Dendritic cell treated with granulocyte-macrophage colony-stimulating factor and Interleukin-4, amounts not matched to agents 40 ng/mL and 50 ng/mL, for 4 days (primary cell): ENCODE data around the gene DDX19B.
"Not testable (repeated sequence)": the region's sequence is repeated elsewhere in the genome, so short reads cannot be mapped to it uniquely, and the experiment has no call there.

Experiments
- H3K27ac Mint-ChIP-seq: one replicate; pipeline ENCODE4 v1.8.0; 2022; ENCODE audit warnings: mild to moderate bottlenecking, mixed read lengths
- H3K27me3 Mint-ChIP-seq: one replicate; pipeline ENCODE4 v1.8.0; 2022; ENCODE audit warnings: mild to moderate bottlenecking, mixed read lengths
- H3K36me3 Mint-ChIP-seq: one replicate; pipeline ENCODE4 v1.8.0; 2022; ENCODE audit warnings: low read depth, mixed read lengths
- H3K4me1 Mint-ChIP-seq: one replicate; pipeline ENCODE4 v1.8.0; 2022; ENCODE audit warnings: low read depth, mixed read lengths
- H3K4me3 Mint-ChIP-seq: one replicate; pipeline ENCODE4 v1.8.0; 2022; ENCODE audit warnings: mild to moderate bottlenecking, moderate library complexity, mixed read lengths
- H3K9me3 Mint-ChIP-seq: one replicate; pipeline ENCODE4 v1.8.0; 2022; ENCODE audit warnings: mixed read lengths
- intact Hi-C: fragments of 100-400 bp; cut with micrococcal nuclease; formaldehyde crosslinking; loops from one replicate; pipeline ENCODE4 v1.15.0; 2022

DDX19B gene

DNA sequence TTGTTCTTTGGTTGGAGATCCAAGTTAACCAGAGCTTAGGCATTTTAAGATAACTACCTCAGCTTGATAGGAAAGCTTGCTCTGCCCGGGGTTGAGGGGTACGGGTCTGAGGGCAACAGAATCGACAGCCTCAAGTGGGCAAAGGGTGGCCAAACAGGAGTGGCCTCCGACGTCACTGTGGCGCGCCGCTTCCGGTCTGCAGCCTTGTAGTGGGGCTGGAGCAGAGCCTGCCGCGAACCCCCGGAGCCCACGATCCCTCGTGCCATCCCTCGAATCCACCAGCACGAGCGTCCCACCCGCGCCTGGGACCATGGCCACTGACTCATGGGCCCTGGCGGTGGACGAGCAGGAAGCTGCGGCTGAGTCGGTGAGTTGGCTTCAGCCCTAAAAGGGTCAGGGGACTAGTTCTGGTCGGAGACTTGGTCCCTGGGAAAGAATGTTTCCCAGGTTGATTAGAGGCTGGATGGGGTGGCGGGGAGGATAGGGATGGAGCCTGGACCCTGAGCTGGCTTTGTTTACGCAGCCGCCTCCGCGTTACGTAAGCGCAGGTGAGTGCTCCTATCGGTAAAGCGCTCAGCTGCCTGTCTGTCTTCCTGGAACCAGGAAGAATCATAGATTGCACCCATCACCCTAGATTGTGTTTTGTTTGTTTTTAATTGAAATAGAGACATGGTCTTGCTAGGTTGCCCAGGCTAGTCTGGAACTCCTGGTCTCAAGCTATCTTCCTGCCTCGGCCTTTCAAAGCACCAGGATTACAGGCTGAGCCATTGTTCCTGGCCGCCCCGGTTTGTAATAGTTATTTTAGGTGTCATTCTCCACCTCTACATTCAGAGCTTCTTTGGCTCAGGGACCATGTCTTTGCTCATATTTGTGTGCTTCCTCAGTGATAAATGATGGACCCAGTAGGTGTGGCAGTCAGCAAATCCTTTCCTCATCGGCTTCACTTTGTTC is at the start of gene DDX19B:
Gene DDX19B (plus strand): TSS at position 199 of the 951 bp plus-strand sequence. CDS start 112 bp downstream, at position 311.
- H3K27me3 Mint-ChIP-seq = no peaks in the 10 kb centered on the region
- intact Hi-C loops = loop anchor here (1.0 kb wide), 1 partner anchor 47 kb away; the partner anchor contains the start of gene DDX19A

DNA sequence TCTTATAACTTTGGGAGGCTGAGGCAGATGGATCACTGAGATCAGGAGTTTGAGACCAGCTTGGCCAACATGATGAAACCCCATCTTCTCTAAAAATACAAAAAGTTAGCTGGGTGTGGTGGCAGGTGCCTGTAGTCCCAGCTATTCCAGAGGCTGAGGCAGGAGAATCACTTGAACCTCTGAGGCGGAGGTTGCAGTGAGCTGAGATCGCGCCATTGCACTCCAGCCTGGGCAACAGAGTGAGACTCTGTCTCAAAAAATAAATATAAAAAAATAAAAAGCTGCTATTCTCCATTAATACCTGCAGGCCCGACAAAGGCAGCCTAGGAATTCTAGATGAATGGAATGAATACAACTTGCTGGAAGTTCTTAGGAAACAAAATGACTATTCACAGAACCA is 49.3 kb upstream of the DDX19B start:
- Mint-ChIP-seq H3K36me3 (peaks cover 46% of the 10 kb centered on the region), H3K4me1 (peaks cover 14% of the 10 kb centered on the region)
- H3K4me3 Mint-ChIP-seq, H3K27ac Mint-ChIP-seq, H3K9me3 Mint-ChIP-seq, H3K27me3 Mint-ChIP-seq, intact Hi-C loops: not testable (repeated sequence)

More for the DNA sequence above, at the start of gene DDX19B:
- H3K4me1 Mint-ChIP-seq = peaks cover 36% of the 10 kb centered on the region
- H3K9me3 Mint-ChIP-seq = peaks cover 14% of the 10 kb centered on the region
- peak within 1 kb of the TSS; percentile 91 for H3K4me3 Mint-ChIP-seq
- H3K27ac Mint-ChIP-seq = peak within 1 kb of the TSS; percentile 97
- peaks cover 28% of the 10 kb centered on the region for H3K36me3 Mint-ChIP-seq

DNA sequence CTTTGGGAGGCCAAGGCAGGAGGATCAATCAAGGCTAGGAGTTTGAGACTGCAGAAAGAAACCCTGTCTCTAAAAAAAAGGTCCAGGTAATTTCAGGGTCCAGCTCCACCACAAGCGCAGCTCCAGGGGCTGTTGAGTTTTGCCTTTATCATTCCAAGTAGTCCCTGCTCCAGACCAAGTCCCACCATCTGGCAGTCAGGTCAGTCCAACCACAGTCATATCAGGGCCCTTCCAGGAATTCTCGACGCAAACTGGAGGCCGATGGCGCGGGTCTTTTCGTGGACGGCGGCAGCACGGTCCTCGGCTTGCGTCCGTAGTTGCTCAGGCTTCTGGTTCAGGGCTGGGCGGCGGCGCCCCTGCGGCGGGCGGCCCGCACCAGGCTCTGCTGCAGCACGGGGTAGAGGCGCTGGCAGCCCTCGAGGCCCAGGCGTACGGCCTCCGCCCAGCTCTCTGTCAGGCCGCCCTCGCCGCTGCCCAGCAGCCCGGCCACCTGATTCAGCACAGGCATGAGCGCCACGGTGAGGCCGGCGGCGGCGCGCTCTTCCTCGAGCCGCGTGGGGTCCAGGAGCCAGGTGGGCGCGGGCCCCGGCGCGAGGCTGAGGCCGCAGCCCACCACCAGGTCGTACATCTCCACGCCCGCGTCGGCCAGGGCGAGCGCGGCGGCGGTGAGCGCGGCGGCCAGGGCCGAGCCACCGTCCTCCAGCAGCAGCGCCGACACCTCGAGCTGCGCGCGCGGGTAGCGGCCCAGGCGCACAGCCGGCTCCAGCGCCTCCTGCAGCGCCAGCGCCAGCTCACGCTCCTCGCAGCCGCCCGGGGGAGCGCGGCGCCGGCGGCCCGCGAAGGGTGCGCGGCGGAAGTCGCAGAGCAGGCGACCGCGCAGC is 48.0 kb upstream of the DDX19B start:
- Mint-ChIP-seq H3K27ac (peak overlapping the region; percentile 86), H3K9me3 (no peaks in the 10 kb centered on the region), H3K36me3 (peaks cover 59% of the 10 kb centered on the region), H3K4me1 (peaks cover 10% of the 10 kb centered on the region), H3K27me3 (no peaks in the 10 kb centered on the region), H3K4me3 (peak overlapping the region; percentile 88)
- intact Hi-C loops = no loop called here

DNA sequence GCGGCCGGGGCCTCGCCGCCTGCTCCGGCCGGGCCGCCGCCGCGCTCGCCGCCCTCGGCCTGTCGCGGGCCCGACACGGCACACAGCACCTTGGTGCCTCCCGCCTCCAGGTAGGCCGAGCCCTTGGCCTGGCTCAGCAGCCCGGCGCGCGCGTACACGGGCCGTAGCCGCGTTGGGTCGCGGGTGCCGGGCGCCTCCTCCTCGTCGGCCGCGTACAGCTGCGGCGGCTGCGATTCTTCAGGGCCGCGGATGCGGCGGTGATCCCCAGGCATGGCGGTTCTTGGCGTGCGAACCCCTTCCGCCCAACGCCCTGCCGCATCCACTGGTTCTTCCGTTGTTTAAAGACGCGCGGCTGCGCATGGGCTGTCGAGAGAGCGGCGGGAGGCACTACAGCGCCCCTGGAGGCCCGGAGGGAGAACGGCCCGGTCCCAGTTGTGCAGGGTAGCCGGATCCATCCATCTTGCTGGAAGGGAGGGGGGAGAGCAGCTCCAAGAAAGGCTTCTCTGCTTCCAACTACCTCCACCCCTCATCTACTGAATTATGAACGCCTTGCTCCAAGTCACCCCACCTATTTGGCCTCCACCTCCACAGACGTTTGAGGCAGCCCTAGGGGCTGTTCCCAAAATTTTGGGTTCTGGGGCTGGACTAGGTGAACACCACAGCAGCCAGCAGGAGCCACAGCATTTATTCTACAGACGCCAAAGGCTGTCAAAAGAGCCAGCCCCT is 47.2 kb upstream of the DDX19B start, which contains the start of gene EXOSC6:
Gene EXOSC6 (minus strand): TSS at position 312 of the 726 bp plus-strand sequence. CDS start 40 bp downstream, at position 272.
- Mint-ChIP-seq H3K36me3 (peaks cover 67% of the 10 kb centered on the region), H3K4me3 (peak within 1 kb of the TSS; percentile 88), H3K4me1 (peaks cover 9% of the 10 kb centered on the region), H3K27me3 (no peaks in the 10 kb centered on the region), H3K9me3 (no peaks in the 10 kb centered on the region), H3K27ac (peak within 1 kb of the TSS; percentile 86)
- intact Hi-C loops = no loop called here

DNA sequence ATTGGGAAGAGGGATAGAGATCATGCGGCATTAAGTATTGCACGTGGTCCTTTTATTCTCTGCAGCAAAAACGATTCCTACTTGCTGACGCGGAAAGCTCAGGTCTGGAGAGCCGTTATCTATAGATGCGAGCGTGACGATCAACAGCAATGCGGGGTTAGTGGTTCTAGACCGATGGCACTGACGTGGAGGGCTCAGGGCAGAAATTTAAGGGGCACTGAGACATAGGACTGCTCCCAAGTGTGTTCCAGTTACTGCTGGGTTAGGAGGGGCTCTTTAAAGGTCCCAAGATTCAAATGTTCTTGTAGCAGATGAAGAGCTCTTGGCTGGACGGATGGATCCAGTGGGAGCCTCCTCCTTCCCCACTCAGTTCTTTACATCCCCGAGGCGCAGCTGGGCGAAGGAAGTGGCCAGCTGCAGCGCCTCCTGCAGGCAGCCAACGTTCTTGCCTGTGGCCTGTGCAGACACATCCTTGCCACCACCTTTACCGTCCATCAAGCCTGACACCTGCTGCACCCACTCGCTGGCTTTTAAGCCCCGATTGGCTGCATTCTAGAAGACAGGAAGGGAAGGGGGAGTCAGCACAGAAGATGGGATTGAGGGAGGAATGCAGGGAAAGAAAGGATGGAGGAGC is 46.5 kb upstream of the DDX19B start:
- Mint-ChIP-seq H3K4me1 (peaks cover 9% of the 10 kb centered on the region), H3K36me3 (peaks cover 74% of the 10 kb centered on the region), H3K4me3 (no peak overlapping the region), H3K27ac (no peak overlapping the region), H3K9me3 (no peaks in the 10 kb centered on the region), H3K27me3 (no peaks in the 10 kb centered on the region)
- intact Hi-C loops = no loop called here

DNA sequence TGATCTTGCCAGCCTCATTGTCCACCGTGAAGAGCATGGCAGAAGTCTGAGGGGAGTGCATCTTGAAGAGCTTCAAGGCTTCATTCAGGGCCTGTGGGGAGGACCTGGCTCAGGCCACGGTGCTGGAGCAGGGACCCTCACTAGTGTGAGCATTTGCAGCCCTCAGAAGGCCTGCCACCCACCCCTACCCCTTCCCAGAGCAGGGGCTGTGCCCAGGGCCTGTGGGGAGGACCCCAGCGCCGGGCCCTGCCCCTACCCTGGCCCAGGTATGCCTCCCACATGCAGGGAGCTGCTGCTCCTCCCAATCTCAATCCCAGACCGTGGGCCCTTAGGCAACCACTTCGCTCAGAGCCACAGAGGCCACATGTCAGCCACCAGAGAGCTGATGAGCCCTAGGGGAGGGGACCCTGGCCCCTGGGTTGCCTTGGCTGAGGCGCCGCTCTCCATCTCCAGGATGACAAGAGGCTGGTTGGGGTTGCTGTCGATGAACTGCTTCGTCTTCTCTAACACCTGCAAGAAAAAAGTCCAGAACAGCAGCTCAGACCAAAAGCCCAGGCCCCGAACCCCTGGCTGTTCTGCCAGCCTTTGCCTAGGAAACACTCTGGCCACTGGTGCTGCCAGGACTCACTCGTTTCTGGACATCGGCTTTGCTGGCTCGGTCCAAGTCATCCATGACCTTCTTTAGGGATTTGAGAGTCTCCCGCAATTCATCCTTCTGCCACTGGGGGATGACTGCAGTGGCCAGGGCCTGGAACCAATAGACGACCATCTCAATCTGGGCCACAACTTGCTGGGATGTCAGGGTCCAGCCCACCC is 45.5 kb upstream of the DDX19B start:
- intact Hi-C loops = no loop called here
- H3K27me3 Mint-ChIP-seq = no peaks in the 10 kb centered on the region
- H3K27ac Mint-ChIP-seq = no peak overlapping the region
- H3K4me1 Mint-ChIP-seq = peaks cover 9% of the 10 kb centered on the region
- peaks cover 84% of the 10 kb centered on the region for H3K36me3 Mint-ChIP-seq
- no peak overlapping the region for H3K4me3 Mint-ChIP-seq
- no peaks in the 10 kb centered on the region for H3K9me3 Mint-ChIP-seq

DNA sequence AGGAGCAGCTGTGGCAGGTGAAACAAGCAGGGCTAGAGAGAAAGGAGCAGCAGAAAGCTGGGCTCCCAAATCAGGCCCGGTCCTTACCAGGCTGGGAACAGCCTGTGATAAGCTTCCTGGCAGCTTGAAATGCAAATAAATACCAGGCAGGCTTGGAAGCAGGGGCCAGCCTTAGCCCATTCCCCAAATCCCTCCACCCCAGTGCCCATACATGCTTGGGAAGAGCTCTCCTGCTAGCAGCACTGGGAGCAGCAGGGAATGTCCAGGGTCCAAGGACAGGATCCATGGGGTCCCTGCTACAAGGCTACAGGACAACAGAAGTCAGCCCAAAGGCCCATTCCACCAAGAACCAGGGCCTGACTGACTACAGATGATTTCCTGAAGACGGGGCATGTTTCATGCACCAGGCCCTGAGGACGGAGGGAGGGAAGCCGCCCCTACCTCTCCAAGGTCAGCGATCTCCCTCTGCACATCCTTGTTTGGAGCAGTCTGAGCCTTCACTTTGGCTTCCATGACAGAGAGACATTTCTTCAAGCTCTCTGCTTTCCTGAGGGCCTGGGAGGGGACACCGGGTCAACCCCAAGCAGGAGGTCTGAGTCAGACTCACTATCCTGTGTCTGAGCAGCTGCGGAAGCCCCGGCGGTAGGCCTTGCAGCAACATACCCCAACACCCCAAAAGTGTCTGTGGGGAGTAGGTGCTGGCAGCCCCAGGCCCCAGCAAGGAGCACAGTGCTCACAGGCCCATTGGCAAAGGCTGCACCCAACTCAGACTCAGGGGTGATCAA is 44.6 kb upstream of the DDX19B start:
- intact Hi-C loops = no loop called here
- Mint-ChIP-seq H3K27ac (no peak overlapping the region), H3K27me3 (no peaks in the 10 kb centered on the region), H3K36me3 (peaks cover 88% of the 10 kb centered on the region), H3K4me3 (no peak overlapping the region), H3K4me1 (peaks cover 4% of the 10 kb centered on the region), H3K9me3 (no peaks in the 10 kb centered on the region)

DNA sequence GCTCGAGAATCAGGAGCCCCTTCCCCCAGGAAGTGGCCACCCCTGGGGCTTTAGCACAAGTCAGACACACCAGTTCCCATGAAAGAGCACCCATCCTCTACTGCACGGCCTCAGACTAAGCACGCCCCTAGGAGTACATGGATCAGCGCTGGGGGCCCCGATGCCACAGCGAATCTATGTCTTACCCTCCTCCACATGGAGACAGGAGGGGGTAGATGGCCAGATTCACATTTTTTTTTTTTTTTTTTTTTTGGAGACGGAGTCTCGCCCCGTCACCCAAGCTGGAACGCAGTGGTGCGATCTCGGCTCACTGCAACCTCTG is 44.1 kb upstream of the DDX19B start:
- intact Hi-C loops = no loop called here
- H3K9me3 Mint-ChIP-seq = no peaks in the 10 kb centered on the region
- H3K27ac Mint-ChIP-seq = no peak overlapping the region
- no peaks in the 10 kb centered on the region for H3K27me3 Mint-ChIP-seq
- H3K4me1 Mint-ChIP-seq = no peaks in the 10 kb centered on the region
- H3K4me3 Mint-ChIP-seq = no peak overlapping the region
- H3K36me3 Mint-ChIP-seq = peaks cover 90% of the 10 kb centered on the region

DNA sequence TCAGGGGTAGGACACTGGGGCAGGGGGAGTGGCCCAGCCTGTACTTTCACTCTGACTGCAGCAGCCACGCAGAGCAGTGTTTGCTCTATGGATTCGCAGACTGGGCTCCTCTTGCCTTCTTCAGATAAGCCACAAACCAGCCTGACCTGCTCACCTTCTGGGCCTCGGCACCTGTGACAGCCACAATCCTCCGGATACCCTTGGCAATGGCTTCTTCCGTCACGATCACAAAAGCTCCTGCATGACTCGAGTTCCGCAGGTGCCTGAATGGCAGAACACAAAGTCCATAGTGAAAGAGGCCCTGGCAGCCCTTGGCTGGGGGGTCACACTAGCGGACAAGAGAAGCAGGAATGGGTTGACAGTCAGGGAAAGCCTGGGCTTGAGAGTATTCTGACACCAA is 43.4 kb upstream of the DDX19B start:
- intact Hi-C loops = no loop called here
- Mint-ChIP-seq H3K9me3 (no peaks in the 10 kb centered on the region), H3K27me3 (no peaks in the 10 kb centered on the region), H3K4me3 (no peak overlapping the region), H3K36me3 (peaks cover 91% of the 10 kb centered on the region), H3K27ac (no peak overlapping the region), H3K4me1 (no peaks in the 10 kb centered on the region)

DNA sequence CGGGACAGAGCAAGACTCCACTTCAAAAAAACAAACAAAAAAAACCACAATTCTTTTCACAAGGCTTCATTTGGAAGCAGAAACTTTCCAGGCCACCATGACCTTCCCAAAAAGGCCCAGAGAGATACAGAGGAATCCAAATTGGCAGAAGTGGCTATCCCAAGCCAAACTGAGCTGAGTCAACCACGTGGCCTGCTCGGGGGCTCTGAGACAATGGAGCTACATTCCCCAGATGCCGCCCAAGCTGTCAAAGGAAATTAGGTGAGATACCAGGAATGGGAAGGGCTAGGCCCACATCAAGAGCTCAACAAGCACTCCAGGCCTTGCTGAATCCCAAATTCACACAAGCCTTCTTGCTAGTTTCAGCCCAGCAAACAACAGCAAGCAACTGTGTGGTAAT is 41.6 kb upstream of the DDX19B start:
- intact Hi-C loops = no loop called here
- Mint-ChIP-seq H3K27me3 (no peaks in the 10 kb centered on the region), H3K9me3 (no peaks in the 10 kb centered on the region), H3K36me3 (peaks cover 100% of the 10 kb centered on the region), H3K27ac (no peak overlapping the region), H3K4me1 (no peaks in the 10 kb centered on the region), H3K4me3 (no peak overlapping the region)

DNA sequence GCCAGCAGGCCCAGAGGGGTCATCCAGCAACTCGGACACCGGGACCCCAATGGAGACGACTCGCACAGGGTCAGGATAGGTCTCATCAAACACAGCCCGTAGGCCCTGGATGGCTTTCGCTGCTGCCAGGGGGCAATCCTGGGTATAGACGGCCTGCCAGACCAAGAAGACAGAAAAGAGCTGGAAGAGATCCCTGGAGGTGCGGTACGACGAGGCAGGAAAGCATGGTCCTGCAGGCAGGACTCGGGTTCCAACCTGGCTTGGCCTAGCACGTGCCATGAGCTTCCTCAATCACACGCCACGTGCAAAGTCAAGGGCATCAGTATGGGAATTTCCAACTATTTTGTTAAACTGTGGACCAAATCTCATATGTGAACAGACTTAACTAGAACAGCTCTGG is 40.9 kb upstream of the DDX19B start:
- Mint-ChIP-seq H3K36me3 (peaks cover 100% of the 10 kb centered on the region), H3K9me3 (no peaks in the 10 kb centered on the region), H3K27ac (no peak overlapping the region), H3K4me1 (no peaks in the 10 kb centered on the region), H3K4me3 (no peak overlapping the region), H3K27me3 (no peaks in the 10 kb centered on the region)
- intact Hi-C loops = no loop called here

DNA sequence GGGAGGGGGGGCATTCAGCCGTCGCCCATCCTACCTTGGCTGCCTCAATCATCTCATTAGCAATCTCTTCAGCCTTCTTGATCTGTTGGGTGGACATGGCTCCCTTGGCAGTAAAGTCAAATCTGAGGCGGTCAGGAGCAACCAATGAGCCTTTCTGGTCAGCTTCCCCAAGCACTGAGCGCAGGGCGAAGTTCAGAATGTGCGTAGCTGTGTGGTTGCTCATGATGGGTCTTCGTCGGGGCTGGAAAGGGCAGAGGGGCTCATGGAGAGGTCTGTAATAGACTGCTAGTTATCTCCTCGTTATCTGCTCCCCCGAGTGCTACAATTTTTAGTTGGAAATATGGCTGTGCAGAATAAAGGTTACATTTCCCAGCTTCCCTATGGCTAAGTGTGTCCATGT is 40.0 kb upstream of the DDX19B start:
- no peaks in the 10 kb centered on the region for H3K9me3 Mint-ChIP-seq
- no peaks in the 10 kb centered on the region for H3K27me3 Mint-ChIP-seq
- no peak overlapping the region for H3K27ac Mint-ChIP-seq
- H3K4me1 Mint-ChIP-seq = no peaks in the 10 kb centered on the region
- H3K36me3 Mint-ChIP-seq = peaks cover 100% of the 10 kb centered on the region
- no peak overlapping the region for H3K4me3 Mint-ChIP-seq
- intact Hi-C loops = no loop called here
